Measurements from ENCODE around the gene CFD.

The CFD gene

DNA sequence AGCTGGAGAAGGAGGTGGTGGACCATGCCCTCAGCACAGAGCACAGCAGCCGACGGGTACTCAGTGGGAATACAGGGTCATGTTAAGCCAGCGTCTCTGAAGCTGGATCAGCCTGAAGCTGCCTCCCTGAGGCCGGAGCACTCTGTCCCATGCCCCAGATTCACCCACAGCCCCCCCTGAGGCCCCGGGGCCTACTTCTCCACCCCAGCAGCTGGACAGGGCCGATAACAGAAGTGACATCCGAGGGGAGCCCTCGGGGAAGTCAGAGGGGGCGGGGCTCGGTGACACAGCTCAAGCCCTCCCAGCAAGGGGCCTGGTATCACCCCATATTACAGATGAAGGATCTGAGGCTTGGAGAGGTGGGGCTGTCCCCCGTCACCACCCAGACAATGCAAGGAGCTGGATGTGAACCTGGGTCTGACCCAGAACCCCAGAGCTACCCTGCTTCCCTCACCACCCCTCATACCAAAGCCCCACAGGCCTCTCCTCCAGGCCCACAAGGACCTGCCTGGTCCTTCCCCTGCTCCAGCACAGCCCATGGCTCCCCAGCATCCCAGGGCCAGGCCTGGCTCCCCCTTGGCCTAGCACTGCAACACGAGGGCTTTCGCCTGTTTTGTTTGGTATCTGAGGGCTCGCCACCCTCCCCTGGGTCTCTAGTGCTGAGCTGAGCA lies 47.9 kb downstream of the CFD start:
- DNase-seq = no peak

GRCh38 chr19:911197-912033 lies 52.0 kb downstream of the CFD start:
- no peak for DNase-seq

DNA sequence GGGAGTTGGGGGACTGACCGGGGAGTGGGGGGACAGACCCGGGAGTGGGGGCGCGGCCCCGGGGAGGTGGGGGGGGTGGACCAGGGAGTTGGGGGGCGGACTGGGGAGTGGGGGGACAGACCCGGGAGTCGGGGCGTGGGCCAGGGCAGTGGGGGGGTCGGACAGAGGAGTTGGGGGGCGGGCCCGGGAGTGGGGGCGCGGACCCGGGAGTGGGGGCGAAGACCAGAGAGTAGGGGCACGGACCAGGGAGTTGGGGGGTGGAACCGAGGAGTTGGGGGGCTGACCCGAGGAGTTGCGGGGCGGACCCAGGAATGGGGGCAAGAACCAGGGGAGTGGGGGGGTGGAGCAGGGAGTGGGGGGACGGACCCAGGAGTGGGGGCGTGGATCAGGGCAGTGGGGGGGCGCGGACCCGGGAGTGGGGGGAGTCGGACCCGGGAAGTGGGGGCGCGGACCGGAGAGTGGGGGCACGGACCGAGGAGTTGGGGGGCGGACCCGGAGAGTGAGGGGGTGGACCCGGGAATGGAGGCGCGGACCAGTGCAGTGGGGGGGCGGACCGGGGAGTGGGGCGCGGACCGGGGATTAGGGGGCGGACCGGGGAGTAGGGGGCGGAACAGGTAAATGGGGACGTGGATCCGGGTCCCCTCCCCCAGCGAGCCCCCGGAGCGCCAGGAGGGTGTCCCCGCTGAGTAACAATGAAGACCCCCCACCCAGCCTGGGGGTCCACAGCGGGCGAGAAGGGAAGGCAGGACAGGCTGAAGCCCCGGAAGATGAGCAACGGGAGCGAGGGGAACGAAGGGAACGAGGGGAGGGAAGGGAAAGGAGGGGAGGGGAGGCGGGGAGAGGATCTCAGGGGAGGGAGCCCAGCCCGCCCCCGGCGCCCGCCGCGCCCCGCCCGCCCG lies 53.0 kb downstream of the CFD start:
- no peak for DNase-seq

Measured in activated gamma-delta T cell (primary cell).